K562 (cell line): ENCODE measurements around the gene TUT1. TPM values are rescaled to one million over a fixed set of nuclear protein-coding genes. Genes with fewer than 3 reads are reported as not detected.

Experiments
- FUS ChIP-seq: fragments of 200-400 bp; formaldehyde crosslinking; optimal IDR thresholded peaks from 2 replicates; pipeline ENCODE3; 2017; ENCODE audit warnings: low read depth, low read length
- KAT2B ChIP-seq: IDR thresholded peaks from one replicate; pipeline ENCODE4 v1.6.1; 2012; ENCODE audit warnings: low read depth, mild to moderate bottlenecking, control low read depth, inconsistent platforms, low read length, moderate library complexity
- KDM1A ChIP-seq, 2 experiments: fragments of 450-650 bp; IDR thresholded peaks; 2 replicates each; pipeline ENCODE4 v1.6.1; 2016; ENCODE audit warnings: mild to moderate bottlenecking in 2 of 2
- KLF6 ChIP-seq: fragments of 250-450 bp; sonication (Bioruptor Pico); IDR thresholded peaks from 2 replicates; pipeline ENCODE4 v1.4.0; 2020; ENCODE audit warnings: mild to moderate bottlenecking, moderate library complexity, borderline replicate concordance
- MYC ChIP-seq, 2 experiments: fragments of 250-450 bp in 1 of 2; sonication (Bioruptor Pico) in 1 of 2; IDR thresholded peaks; 2 replicates each; pipeline versions ENCODE4 v1.5.1 to v1.6.1; 2012 to 2021; ENCODE audit warnings: low read depth in 2 of 2, borderline replicate concordance in 1 of 2, improper control_type of control experiment in 1 of 2, low read length in 1 of 2, mild to moderate bottlenecking in 1 of 2, moderate library complexity in 1 of 2
- NUFIP1 ChIP-seq: fragments of 450-650 bp; IDR thresholded peaks from 2 replicates; pipeline ENCODE4 v1.6.1; 2018; ENCODE audit not compliant: partially characterized antibody
- POLR3A ChIP-seq: IDR thresholded peaks from 2 replicates; pipeline ENCODE4 v1.6.1; 2011; ENCODE audit warnings: borderline replicate concordance, mild to moderate bottlenecking, moderate library complexity; ENCODE audit not compliant: insufficient read length, insufficient read depth; ENCODE audit errors: extremely low read depth
- RAD21 ChIP-seq, 2 experiments: fragments of 250-450 bp in 1 of 2; fragments of 450-650 bp in 1 of 2; sonication (Bioruptor Pico) in 1 of 2; formaldehyde crosslinking in 1 of 2; IDR thresholded peaks in 1 of 2; conservative IDR thresholded peaks in 1 of 2; 2 replicates each; pipeline versions ENCODE4 v1.4.0 to v1.8.0; 2020 to 2022; ENCODE audit warnings: mild to moderate bottlenecking in 2 of 2, moderate library complexity in 1 of 2
- RERE ChIP-seq: sonication (generic); formaldehyde crosslinking; IDR thresholded peaks from 2 replicates; pipeline ENCODE4 v1.8.0; 2023; ENCODE audit warnings: missing genetic modification reagents, mild to moderate bottlenecking, borderline replicate concordance
- ZBTB12 ChIP-seq: fragments of 250-450 bp; sonication (Bioruptor Pico); IDR thresholded peaks from 2 replicates; pipeline ENCODE4 v1.4.0; 2020
- ZNF23 ChIP-seq: fragments of 250-450 bp; sonication (Bioruptor Pico); IDR thresholded peaks from 2 replicates; pipeline ENCODE4 v1.4.0; 2020; ENCODE audit warnings: mild to moderate bottlenecking
- ZNF3 ChIP-seq: fragments of 250-450 bp; sonication (Bioruptor Pico); IDR thresholded peaks from 2 replicates; pipeline ENCODE4 v1.5.0; 2021; ENCODE audit warnings: mild to moderate bottlenecking, moderate library complexity
- ZNF324 ChIP-seq: fragments of 250-450 bp; sonication (Bioruptor Pico); IDR thresholded peaks from 2 replicates; pipeline ENCODE4 v1.4.0; 2020; ENCODE audit warnings: mild to moderate bottlenecking
- ZNF398 ChIP-seq: fragments of 250-450 bp; sonication (Bioruptor Pico); IDR thresholded peaks from 2 replicates; pipeline ENCODE4 v1.8.0; 2021; ENCODE audit warnings: moderate library complexity, mild to moderate bottlenecking, inconsistent platforms
- ZNF507 ChIP-seq: conservative IDR thresholded peaks from 2 replicates; pipeline ENCODE4 v1.6.1; 2017; ENCODE audit warnings: missing genetic modification characterization, missing compliant biosample characterization
- ZNF785 ChIP-seq: fragments of 250-450 bp; sonication (Bioruptor Pico); IDR thresholded peaks from 2 replicates; pipeline ENCODE4 v1.4.0; 2020; ENCODE audit warnings: mild to moderate bottlenecking
- polyA plus RNA-seq, 8 experiments: library from polyadenylated mRNA; depleted of rRNA in 4 of 8; stranded (reverse) in 5 of 8; unstranded in 3 of 8; fragments of >200 nt; fragmentation: Nextera tagmentation in 2 of 8; fragmentation: Illumina TruSeq in 1 of 8; extraction: Ambion mirVana in 2 of 8; extraction: Trizol in 1 of 8; gene quantifications; 2 replicates each; pipeline versions ENCODE4 v1.2.1 to v1.2.3, GENCODE V29; 2011 to 2014; ENCODE audit warnings: inconsistent platforms in 1 of 8, missing spikeins in 1 of 8
- total RNA-seq, 7 experiments: library from RNA; depleted of rRNA in 6 of 7; stranded (reverse); fragments of >200 nt in 6 of 7; fragmentation: Illumina TruSeq in 2 of 7; extraction: Trizol in 2 of 7; gene quantifications; 2 replicates each; pipeline versions ENCODE4 v1.2.1 to v1.2.3, GENCODE V29; 2011 to 2021; ENCODE audit warnings: low replicate concordance in 1 of 7

The TUT1 gene
- total and polyA plus RNA-seq, 9 of the 15 experiments (the other 6 are each of a cell fraction or from before 2014, with no cell fraction given): 0.66 to 44.3 (median 15.7) TPM

- TF ChIP-seq FUS (no peak), NUFIP1 (no peak), MYC (IDR thresholded peaks at IDR 0.05; ENCODE audit: low read depth, low read length) (no peak; the same call in 1 of the 2 replicates), MYC (CRISPR knock-in tag; IDR thresholded peaks at IDR 0.05; ENCODE audit: borderline replicate concordance, low read depth) (no peak), ZNF3 (no peak), ZNF23 (CRISPR knock-in tag) (no peak), ZBTB12 (CRISPR knock-in tag) (no peak), KDM1A (IDR thresholded peaks at IDR 0.05) (no peak), ZNF507 (tag) (no peak), KLF6 (CRISPR knock-in tag) (0 out of 2 replicates have a peak, but pooled peaks have one; percentile 48), KAT2B (no peak), ZNF398 (CRISPR knock-in tag) (no peak), POLR3A (no peak), RAD21 (CRISPR knock-in tag; conservative IDR thresholded peaks at IDR 0.05 in 1 of 2, IDR thresholded peaks at IDR 0.05 in 1 of 2) (no peak), RERE (no peak), ZNF785 (CRISPR knock-in tag) (no peak), ZNF324 (CRISPR knock-in tag) (no peak)
Measured at GRCh38 chr11:62602141-62603071, 11.1 kb upstream of the TUT1 start (continued).
